Stimulated activated CD4-positive, alpha-beta T cell treated with anti-CD3 and anti-CD28 coated beads, Interleukin-4, amount 100 ng/mL, for 48 hours (primary cell): ENCODE data around the gene CASK.
"Not testable (repeated sequence)": the region's sequence is repeated elsewhere in the genome, so short reads cannot be mapped to it uniquely, and the experiment has no call there.

Experiments
- DNase-seq, 2 donors: peaks; one replicate each; pipeline ENCODE4 v3.0.0-alpha.2; 2020; ENCODE audit warnings: low read depth in 2 of 2

Gene CASK

DNA sequence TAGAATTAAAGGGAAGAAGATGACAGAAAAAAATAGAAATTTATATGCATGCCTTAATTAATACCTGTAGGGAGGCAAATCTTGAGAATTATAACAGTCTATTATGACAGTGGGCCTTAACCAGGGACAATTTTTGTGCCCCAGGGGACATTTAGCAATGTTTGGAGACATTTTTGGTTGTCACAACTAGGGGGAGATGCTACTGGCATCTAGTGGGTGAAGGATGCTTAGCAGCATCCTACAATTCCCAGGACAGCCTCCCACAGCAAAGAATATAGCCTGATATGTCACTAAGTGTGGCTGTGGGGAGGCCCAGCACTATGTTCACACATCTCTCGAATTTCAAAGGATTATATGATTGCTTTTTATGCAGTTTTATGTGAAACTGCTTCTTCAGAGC, 188.8 kb downstream of the CASK start:
- no peak for DNase-seq

GRCh38 chrX:41733939-41734338, 189.4 kb downstream of the CASK start:
- DNase-seq: no peak

GRCh38 chrX:41732260-41732659, 191.1 kb downstream of the CASK start:
- no peak for DNase-seq

DNA sequence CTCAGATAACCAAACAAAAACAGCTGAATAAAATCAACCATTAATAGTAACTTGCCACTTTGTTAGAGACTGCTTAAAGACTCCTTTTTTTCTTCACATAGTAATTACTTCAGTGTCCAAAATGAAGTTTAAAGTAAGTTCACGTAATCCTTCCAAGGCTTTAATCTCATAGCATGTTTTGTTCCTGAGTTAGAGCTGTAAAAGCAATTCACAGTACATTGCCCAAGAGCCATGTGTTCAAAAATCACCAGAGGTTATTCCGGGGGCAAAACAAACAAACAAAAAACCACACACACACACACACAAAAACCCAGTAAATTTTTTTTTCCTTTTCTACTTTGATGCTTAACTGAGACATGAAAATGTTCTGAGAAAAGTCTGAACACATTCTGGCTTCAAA, 193.3 kb downstream of the CASK start:
- DNase-seq: no peak

DNA sequence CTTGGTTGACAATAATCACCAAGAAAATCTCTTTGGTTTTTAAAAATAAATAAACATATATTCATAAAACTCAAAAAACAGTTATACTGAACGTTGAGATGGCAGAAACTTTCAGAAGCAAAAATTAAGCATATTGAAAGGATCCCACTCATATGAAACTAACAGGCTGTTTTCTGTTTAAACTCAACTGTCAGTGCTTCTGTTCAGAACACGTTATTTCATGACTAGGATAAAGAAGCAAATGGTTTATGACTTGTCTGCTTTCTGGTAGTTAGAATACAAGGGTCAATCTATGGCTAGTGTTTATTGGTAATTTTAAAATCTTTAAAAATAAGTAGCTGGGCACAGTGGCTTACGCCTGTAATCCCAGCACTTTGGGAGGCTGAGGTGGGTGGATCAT, 195.2 kb downstream of the CASK start:
- DNase-seq: no peak

DNA sequence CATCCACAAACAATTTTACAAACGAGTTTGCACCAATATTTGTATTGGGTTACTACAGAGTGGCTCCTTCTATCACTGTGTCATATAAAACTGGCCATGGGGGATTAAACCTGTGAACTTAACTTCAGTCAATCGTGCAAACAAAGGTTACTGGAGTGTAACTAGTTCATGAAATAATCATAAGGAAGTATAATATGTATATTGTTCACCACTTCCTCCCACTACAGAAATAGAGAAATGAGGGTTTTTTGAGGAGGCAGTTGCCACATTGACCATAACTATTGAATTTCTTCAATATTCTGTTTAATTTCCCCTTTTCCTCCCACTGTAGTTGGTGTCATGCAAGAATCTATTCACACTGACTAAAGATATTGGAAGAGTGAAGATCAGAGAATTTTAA, 199.5 kb downstream of the CASK start, which contains the start of gene GPR82:
GPR82 (plus strand) TSS at position 356 of the 400 bp plus-strand sequence. CDS start 2,846 bp downstream, outside the sequence.
- DNase-seq: no peak

GRCh38 chrX:41722816-41723618, 200.3 kb downstream of the CASK start:
- DNase-seq: no peak

- no peak for DNase-seq
Measured at GRCh38 chrX:41722214-41722613, 201.1 kb downstream of the CASK start.

GRCh38 chrX:41721590-41721989, 201.8 kb downstream of the CASK start:
- DNase-seq: no peak

DNA sequence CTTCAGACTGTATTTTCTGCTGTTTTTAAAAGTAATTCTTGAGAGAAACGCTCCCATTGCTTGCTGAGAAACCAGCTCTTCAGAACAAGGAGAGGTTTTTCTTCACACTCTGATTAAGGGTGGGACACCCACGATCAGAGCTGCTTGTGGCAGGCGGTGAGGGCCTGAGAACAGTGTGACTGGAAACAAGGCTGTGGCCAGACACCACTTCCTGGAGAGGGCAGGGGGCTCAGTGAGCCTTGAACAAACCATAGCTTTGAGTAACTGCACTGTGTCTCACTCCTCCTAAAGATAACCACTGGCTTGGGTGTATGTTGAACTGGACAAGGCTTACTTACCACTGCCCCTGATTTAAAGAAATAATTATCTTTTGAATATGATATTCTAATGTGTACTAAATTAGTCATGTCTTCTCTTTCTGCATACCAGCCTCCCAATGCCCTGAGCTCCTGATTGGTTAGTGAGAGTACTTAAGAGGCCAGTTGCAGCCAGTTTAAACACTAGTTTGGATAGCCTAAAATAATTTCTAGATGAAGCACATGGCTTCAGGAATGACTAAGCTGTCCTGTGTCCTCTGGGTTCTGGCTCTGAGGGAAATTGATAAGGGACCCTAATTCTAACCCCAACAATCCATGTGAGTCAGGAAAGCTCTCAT, 203.1 kb downstream of the CASK start:
- DNase-seq: no peak

- DNase-seq: not testable (repeated sequence)
Measured at GRCh38 chrX:41719610-41720009, 203.7 kb downstream of the CASK start.

- no peak for DNase-seq
Measured at GRCh38 chrX:41718481-41719235, 204.7 kb downstream of the CASK start.

- DNase-seq: no peak
Measured at GRCh38 chrX:41716767-41717473, 206.4 kb downstream of the CASK start.

- no peak for DNase-seq
Measured at GRCh38 chrX:41716222-41716621, 207.1 kb downstream of the CASK start.

GRCh38 chrX:41711021-41711667, 212.2 kb downstream of the CASK start:
- no peak for DNase-seq

GRCh38 chrX:41708486-41708885, 214.9 kb downstream of the CASK start:
- DNase-seq: no peak

- DNase-seq: no peak
Measured at GRCh38 chrX:41707218-41707617, 216.1 kb downstream of the CASK start.

- no peak for DNase-seq
Measured at GRCh38 chrX:41705680-41706374, 217.5 kb downstream of the CASK start.

- no peak for DNase-seq
Measured at GRCh38 chrX:41705042-41705441, 218.3 kb downstream of the CASK start.

DNA sequence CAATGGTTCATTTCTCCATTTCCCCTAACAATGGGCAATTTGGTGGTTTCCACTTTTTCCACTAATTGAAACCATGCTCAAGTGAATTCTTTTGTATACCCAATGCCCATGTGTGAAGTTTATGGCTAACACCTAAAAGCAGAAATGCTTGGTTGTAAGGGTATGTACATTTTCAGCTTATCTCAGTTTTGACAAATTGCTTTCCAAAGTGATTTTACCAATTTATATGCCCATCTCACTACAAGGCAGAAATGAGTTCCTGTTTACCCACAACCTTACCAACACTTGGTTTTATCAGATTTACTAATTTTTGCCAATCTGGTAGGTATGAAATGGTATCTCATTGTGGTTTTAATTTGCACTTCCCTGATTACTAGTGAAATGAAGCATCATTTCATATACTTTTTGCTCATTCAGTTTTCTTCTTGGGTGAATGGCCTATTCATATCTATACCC, 219.8 kb downstream of the CASK start:
- DNase-seq: no peak

- no peak for DNase-seq
Measured at GRCh38 chrX:41695426-41695825, 227.9 kb downstream of the CASK start.
